OCI-LY1 (cell line): ENCODE measurements around the gene PRSS33.

ENCODE experiments used
- H2AFZ ChIP-seq: fragments of 200-600 bp; sonication (generic), shearing (Covaris generic); 2 replicates; pipeline ENCODE4 v1.6.0; 2014; ENCODE audit warnings: antibody characterized with exemption, mild to moderate bottlenecking, low read length
- H3F3A ChIP-seq: fragments of 200-600 bp; sonication (generic), shearing (Covaris generic); 2 replicates; pipeline ENCODE4 v1.6.0; 2014; ENCODE audit warnings: mild to moderate bottlenecking, antibody characterized with exemption, low read length, moderate library complexity; ENCODE audit not compliant: insufficient read depth
- H3K27ac ChIP-seq: fragments of 200-600 bp; sonication (generic); 2 replicates; pipeline ENCODE4 v1.5.1; 2014; ENCODE audit warnings: low read length, mixed run types, mild to moderate bottlenecking, low read depth; ENCODE audit not compliant: poor library complexity, severe bottlenecking
- H3K27me3 ChIP-seq: fragments of 200-600 bp; sonication (generic); 2 replicates; pipeline ENCODE4 v1.6.0; 2014; ENCODE audit warnings: antibody characterized with exemption, mild to moderate bottlenecking, low read length, moderate library complexity; ENCODE audit not compliant: insufficient read depth
- H3K36me3 ChIP-seq: fragments of 200-600 bp; sonication (generic); 2 replicates; pipeline ENCODE4 v1.6.1; 2014; ENCODE audit warnings: mild to moderate bottlenecking, antibody characterized with exemption, low read length, moderate library complexity, mixed read lengths; ENCODE audit not compliant: insufficient read depth
- H3K4me1 ChIP-seq: fragments of 200-600 bp; sonication (generic); 2 replicates; pipeline ENCODE4 v1.5.1; 2014; ENCODE audit warnings: mild to moderate bottlenecking, low read length, moderate library complexity; ENCODE audit not compliant: insufficient read depth, severe bottlenecking
- H3K4me2 ChIP-seq: fragments of 200-600 bp; sonication (generic), shearing (Covaris generic); 2 replicates; pipeline ENCODE4 v1.6.1; 2014; ENCODE audit warnings: low read length
- H3K4me3 ChIP-seq: fragments of 200-600 bp; sonication (generic); 2 replicates; pipeline ENCODE4 v1.5.1; 2014; ENCODE audit warnings: low read length, low read depth, mild to moderate bottlenecking, mixed read lengths; ENCODE audit not compliant: poor library complexity, severe bottlenecking
- H3K79me2 ChIP-seq: fragments of 200-600 bp; shearing (Covaris generic); 2 replicates; pipeline ENCODE4 v1.6.1; 2016; ENCODE audit warnings: mixed run types, low read length, mixed read lengths; ENCODE audit not compliant: insufficient read depth
- H3K9ac ChIP-seq: fragments of 200-600 bp; sonication (generic), shearing (Covaris generic); 2 replicates; pipeline ENCODE4 v1.6.1; 2014; ENCODE audit warnings: mild to moderate bottlenecking, low read length, mixed read lengths
- H3K9me2 ChIP-seq: fragments of 200-600 bp; sonication (generic), shearing (Covaris generic); 2 replicates; pipeline ENCODE4 v1.6.1; 2014; ENCODE audit warnings: low read depth, mild to moderate bottlenecking, low read length, mixed read lengths
- H3K9me3 ChIP-seq: fragments of 200-600 bp; shearing (Covaris generic); 2 replicates; pipeline ENCODE4 v1.6.1; 2014; ENCODE audit warnings: low read length, mixed read lengths
- H4K20me1 ChIP-seq: fragments of 200-600 bp; sonication (generic), shearing (Covaris generic); 2 replicates; pipeline ENCODE4 v1.6.0; 2016; ENCODE audit warnings: mild to moderate bottlenecking, low read length; ENCODE audit not compliant: insufficient read depth
- CTCF ChIP-seq: fragments of 200-600 bp; sonication (generic), shearing (Covaris generic); IDR thresholded peaks from 2 replicates; pipeline ENCODE4 v1.5.1; 2017; ENCODE audit warnings: mild to moderate bottlenecking, antibody characterized with exemption, low read length, moderate library complexity, mixed read lengths
- EZH2 ChIP-seq: fragments of 200-600 bp; sonication (generic), shearing (Covaris generic); IDR thresholded peaks from 2 replicates; pipeline ENCODE4 v1.8.0; 2017; ENCODE audit warnings: borderline replicate concordance, mixed run types, mild to moderate bottlenecking, antibody characterized with exemption, low read length, moderate library complexity, mixed read lengths

Gene PRSS33

GRCh38 chr16:2834968-2835367 is 47.6 kb upstream of the PRSS33 start:
- Histone ChIP-seq H3K9ac (no peak overlapping the region), H3K9me3 (no peaks in the 10 kb centered on the region), H3K79me2 (no peaks in the 10 kb centered on the region), H3K4me3 (no peak overlapping the region), H3K4me1 (no peaks in the 10 kb centered on the region), H3K36me3 (no peaks in the 10 kb centered on the region), H3K9me2 (no peaks in the 10 kb centered on the region), H3F3A (no peaks in the 10 kb centered on the region), H3K4me2 (no peak overlapping the region), H3K27ac (no peak overlapping the region), H3K27me3 (peaks cover 15% of the 10 kb centered on the region; the same call in 1 of the 2 replicates), H4K20me1 (no peaks in the 10 kb centered on the region), H2AFZ (no peak overlapping the region)
- TF ChIP-seq CTCF: no peak
- TF ChIP-seq EZH2: no peak

- no peaks in the 10 kb centered on the region for H3F3A ChIP-seq
- H3K27me3 ChIP-seq: peaks cover 15% of the 10 kb centered on the region; the same call in 1 of the 2 replicates
- H3K79me2 ChIP-seq: no peaks in the 10 kb centered on the region
- no peaks in the 10 kb centered on the region for H3K9me3 ChIP-seq
- H2AFZ ChIP-seq: no peak overlapping the region
- H3K9ac ChIP-seq: no peak overlapping the region
- no peaks in the 10 kb centered on the region for H3K4me1 ChIP-seq
- TF ChIP-seq CTCF: no peak
- TF ChIP-seq EZH2: no peak
- no peak overlapping the region for H3K4me2 ChIP-seq
- H4K20me1 ChIP-seq: no peaks in the 10 kb centered on the region
- no peaks in the 10 kb centered on the region for H3K36me3 ChIP-seq
- H3K9me2 ChIP-seq: no peaks in the 10 kb centered on the region
- no peak overlapping the region for H3K27ac ChIP-seq
- no peak overlapping the region for H3K4me3 ChIP-seq
These were observed 46.4 kb upstream of the PRSS33 start for GRCh38 chr16:2833776-2834175.

- Histone ChIP-seq H3F3A (no peaks in the 10 kb centered on the region), H3K4me3 (no peak overlapping the region), H3K9ac (no peak overlapping the region), H2AFZ (no peak overlapping the region), H3K27ac (no peak overlapping the region), H3K9me2 (no peaks in the 10 kb centered on the region), H3K79me2 (no peaks in the 10 kb centered on the region), H4K20me1 (no peaks in the 10 kb centered on the region), H3K9me3 (no peaks in the 10 kb centered on the region), H3K27me3 (peaks cover 10% of the 10 kb centered on the region; the same call in 1 of the 2 replicates), H3K4me2 (no peak overlapping the region), H3K36me3 (no peaks in the 10 kb centered on the region), H3K4me1 (no peaks in the 10 kb centered on the region)
- TF ChIP-seq CTCF (no peak), EZH2 (no peak)
These were observed 43.8 kb upstream of the PRSS33 start for GRCh38 chr16:2831203-2831602.
